T-helper 9 cell (primary cell): Measurements from ENCODE around the gene RBM44.
"Not testable (repeated sequence)": the region's sequence is repeated elsewhere in the genome, so short reads cannot be mapped to it uniquely, and the experiment has no call there.

Experiments used
- DNase-seq: peaks from one replicate; pipeline ENCODE4 v3.0.0-alpha.2; 2020
- total RNA-seq, 2 donors: gene quantifications; one replicate each; lab custom pipeline; 2026; lab: John Stamatoyannopoulos, UW

RBM44 gene, protein sequence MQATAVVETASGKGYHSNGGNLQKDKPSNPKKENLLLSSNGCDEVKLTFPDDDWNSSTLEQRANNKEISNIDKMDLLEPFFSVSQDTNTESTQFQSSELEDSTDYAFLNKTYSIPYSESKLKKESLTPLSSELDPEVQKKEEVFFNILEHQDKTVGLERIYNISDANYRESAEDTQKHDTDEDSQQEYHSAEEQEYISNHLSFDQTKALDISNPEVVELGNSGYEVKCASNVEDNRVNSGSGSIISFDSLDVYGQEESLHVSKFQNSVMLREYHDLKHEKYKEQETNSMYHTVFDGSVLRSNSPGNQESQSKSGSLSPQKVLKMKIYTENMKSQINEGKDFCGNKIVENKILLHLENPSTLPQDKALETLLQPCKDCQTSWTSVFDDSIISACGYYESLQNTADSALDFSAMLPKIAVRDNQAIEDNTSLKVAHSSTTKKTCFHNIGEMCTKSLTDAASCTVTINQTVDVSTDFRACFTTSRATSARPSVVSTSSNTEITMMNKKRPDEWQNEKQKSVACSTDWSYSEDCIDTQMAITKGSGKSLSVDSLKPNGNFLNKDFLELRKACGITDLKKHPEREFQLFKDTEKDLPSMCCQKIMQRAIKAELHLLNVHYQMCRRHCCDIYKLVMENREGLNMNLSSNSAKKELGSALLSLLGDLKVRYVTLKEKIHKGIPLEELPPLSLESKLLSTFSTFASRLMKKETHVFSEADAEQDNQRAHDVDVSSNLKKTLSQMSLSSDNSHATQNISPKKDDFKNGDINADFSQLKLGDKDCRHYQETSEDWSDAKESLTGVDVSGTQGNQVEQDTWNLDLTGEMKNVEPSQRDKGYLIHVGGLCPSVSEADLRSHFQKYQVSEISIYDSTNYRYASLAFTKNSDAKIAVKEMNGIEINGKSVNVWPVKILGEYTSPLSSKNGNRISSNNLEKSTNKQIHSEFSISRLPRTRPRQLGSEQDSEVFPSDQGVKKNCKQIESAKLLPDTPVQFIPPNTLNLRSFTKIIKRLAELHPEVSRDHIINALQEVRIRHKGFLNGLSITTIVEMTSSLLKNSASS
- 5.3 to 6.0 reads per million in 2 donors for total RNA-seq

DNA sequence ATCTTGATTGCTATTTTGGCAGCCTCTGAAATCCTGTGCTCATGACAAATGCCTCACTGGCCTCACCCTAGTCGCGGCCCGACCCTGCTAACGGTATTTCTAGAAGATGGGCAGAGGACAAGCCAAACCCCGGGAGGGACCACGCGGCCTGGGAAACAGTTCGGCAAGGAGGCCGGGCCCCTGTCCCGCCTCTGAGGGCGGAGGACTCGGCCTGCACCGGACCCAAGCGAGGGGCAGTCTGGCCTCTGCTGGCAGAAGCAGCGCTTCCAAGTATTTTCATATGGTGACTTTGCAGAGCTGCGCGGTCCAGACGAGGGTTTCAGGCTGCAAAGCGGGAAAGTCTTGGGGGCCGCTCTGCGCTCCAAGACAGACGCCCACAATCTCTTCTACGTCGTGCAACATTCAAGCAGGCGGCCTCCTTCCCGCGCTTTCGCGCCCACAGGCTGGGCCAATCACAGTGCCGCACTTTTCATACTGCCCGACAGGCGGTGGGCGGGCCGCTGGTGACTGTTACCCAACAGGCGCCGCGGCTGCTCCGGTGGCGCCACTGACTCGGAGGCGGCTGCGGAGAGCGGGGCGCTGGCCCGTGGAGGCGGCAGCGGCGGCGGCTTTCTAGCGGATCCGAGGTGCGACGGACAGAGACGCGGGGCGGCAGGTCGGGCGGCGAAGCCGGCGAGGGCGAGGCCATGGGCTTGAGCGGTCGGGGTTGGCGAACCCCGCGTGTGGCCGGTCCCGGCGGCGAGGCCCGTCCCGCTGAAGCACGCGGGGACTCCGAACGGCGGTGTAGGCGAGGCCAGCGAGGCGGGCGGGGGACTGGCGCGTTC is at the start of gene RBM44:
RBM44 (plus strand) TSS at position 544 of the 824 bp plus-strand sequence. CDS start 14,831 bp downstream, outside the sequence.
- DNase-seq, result no peak

DNA sequence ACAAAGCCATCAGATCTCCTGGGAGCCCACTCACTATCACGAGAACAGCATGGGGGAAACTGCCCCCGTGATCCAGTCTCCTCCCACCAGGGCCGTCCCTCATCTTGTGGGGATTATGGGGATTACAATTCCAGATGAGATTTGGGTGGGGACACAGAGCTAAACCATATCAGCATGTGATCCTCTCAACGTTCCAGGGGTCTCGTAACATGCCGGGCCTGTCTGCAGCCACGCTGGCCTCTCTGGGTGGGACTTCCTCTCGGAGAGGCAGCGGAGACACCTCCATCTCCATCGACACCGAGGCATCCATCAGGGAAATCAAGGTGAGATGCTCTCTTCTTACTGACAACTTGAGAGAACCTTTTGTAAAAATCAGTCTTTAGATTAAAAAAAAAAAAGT is 49.6 kb upstream of the RBM44 start:
- no peak for DNase-seq

DNA sequence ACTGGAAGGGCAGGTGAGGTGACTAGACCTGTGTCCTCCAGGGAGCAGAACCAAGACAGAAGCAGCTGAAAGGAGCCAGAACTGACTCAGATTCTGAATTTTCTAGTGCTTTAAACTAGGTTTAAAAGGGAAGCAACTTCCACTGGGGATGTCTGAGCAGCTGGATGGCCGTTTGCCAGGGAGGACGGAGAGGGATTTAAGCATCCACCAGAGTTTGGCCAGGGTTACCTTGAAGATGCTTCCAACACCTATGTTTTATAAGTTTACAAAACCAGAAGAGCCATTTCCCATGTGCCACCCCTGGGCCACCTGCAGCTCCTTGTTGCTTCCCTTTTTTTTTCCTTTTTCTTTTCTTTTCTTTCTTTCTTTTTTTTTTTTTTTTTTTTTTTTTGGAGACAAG is 48.6 kb upstream of the RBM44 start:
- no peak for DNase-seq

DNA sequence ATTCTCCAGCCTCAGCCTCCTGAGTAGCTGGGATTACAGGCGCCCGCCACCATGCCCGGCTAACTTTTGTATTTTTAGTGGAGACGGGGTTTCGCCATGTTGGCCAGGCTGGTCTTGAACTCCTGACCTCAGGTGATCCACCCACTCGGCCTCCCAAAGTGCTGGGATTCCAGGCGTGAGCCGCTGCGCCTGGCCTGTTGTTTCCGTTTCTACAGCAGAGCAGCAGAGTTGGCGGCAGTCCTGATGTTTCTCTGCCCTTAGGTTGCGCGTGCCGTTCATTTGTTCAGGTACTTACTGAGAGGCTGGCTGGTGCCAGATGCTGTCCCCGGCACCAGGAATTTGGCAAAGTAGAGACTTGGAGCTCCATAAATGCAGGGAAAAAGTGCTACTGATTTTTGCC is 48.1 kb upstream of the RBM44 start:
- DNase-seq, result not testable (repeated sequence)

DNA sequence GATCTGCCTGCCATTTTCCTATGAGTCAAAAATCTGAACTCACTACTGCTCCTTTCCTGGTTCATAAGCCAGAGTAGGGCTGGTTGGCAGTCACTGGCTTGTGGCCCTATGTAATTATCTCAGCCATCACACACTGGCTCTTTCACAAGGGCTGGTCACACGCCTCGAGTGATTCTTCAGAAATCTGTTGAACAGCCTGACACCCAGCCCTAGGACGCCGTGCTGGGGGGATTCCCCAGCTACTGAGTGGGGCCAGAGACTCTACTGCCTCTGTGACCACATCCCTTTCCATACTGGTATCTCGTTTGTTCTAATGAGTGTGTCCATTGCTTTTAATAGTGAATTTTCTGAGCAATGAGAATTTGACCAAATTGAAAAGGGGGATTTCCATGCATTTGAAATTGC is 45.8 kb upstream of the RBM44 start:
- no peak for DNase-seq

DNA sequence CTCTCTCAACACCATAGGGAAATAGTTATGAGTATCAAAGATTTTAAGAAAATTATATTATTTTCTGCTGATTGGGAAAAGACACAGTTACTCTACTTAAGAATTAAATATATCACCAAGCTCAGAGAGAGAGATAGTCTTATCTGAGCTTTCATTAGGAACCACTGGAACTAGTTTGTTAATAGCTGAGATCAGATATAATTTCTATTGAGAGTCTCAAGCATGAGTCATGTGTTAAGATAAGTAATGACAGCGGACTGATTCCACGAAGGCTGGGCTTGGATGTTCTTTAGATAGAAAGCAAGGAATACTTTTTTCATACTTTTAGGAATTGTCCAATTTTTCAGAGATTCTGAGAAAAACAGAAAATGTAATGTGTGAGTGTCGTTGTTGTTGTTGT is 44.4 kb upstream of the RBM44 start:
- DNase-seq, result no peak

DNA sequence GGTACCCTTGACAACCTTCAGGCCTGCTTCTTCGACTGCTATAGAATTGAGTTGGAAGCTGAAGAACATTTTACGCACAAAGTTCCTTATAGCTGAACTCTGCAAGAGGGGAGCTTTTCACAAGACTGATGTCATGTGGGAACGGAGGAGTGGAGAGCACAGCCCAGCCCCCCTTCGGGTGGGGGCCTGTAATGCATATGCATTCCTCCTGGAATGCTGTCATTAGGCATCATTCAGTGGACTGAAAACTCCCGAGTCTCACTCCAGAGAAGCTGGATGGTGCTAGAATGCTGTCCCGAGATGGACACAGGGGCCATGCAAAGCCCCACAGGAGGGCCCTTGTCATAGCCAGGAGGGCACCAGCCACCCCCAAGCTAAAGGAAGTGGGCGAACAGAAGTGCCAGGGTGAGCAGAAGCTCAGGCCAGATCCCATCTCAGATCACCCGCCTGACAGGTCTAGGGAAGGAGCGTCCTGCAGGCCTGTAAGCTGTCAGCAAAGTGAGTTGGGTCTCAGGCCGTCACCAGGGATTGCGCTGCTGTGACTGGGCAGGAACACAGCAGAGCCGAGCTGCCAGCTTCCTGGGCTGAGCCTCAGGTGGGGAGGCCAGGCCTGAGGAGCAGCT is 43.8 kb upstream of the RBM44 start:
- no peak for DNase-seq

DNA sequence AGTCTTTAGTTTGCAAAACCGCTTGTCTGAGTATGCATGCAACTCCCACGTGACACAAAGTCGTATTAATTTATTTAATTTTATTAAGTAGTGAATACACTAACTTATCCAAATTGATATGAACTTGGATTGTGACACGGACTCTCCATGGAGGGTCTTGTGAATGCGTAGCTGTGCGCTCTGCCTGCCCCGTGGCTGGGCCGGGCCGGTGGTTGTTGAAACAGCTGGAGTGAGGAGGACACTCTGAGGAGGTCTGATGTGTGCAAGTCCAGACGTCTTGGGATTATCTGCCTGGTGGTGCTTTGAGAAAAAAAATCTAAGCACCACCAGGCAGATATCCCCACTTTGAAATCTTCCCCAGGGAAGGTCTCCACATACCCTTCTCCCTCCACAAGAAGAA is 41.0 kb upstream of the RBM44 start:
- DNase-seq, result no peak

DNA sequence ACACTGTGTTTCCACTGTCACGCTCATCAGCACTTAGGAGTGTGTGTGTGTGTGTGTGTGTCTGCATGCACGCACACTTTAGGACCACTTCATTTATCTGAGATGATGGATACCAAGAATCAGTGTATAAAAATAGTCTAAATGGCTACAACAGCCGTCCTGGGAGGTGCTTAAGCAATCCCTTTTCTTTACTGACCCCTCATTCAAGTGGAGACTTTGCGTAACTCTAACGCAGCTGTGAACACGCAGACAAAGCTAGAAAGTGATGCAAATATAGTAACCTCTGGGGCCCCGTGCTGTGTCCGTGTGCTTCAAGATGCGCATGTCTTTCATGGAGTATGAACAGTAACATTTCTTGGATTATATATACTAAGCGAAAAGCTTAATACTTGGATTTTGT is 40.4 kb upstream of the RBM44 start:
- DNase-seq, result no peak

DNA sequence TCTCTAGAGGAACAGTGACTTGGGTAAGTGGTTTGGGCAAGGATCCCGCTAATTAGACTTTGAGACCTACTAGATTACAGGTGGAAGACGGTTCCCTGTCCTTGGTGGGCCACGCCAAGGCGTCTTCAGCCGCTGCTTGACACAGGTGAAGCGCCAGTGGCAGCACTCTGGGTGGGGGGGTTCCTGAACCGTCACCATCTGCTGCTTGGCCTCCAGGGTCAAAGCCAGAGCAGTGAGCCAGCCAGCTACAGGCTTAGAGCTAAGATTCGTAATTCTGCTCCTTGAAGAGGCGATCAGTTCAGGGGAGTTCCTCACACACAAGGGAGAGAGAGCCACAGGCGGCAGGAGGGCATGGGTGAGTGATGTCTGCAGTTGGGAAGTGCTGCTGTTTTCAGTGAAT is 39.4 kb upstream of the RBM44 start:
- DNase-seq, result no peak

DNA sequence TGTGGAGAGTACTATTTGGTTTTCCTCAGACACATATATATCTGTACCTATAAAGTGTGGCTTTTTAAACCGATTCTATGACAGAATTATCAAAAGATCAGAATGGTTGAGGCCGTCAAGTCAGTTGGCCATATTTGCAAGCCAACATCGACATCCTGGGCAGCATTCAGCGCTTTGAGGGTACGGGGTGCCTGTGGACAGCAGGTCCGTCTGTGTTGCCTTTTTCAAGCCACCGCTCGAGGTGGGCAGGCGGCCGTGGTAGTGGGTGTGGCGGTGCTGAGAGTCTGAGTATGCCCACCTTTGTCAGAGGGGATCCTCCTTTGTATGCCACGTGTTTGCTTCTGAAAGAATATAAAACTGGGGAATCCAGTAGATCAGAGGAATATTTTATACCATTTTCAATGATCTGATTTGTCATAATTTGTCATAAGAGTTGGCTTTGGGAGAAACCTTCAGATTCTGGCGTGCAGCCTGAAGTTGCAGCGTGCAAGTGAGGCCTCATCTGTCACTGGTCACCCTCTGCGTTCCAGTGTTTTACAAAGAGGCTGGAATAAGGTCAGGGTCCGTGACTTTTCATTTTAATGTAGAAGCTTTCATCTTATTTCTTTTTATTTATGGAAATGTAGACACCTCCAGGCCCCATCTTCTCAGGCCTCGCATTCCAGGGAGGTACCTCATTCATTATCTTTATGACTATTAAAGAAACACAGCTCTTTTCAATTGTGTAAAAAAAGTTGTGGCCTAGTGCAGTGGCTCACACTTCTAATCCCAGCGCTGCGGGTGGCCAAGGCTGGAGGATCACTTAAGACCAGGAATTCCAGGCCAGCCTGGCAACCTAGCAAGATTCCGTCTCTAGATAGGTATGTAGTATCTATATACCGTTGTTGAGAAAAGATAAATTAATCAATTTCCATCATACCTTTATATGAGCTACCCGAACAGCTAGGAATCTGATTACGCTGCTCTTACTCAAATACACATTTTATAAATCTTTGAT is 37.8 kb upstream of the RBM44 start:
- no peak for DNase-seq

DNA sequence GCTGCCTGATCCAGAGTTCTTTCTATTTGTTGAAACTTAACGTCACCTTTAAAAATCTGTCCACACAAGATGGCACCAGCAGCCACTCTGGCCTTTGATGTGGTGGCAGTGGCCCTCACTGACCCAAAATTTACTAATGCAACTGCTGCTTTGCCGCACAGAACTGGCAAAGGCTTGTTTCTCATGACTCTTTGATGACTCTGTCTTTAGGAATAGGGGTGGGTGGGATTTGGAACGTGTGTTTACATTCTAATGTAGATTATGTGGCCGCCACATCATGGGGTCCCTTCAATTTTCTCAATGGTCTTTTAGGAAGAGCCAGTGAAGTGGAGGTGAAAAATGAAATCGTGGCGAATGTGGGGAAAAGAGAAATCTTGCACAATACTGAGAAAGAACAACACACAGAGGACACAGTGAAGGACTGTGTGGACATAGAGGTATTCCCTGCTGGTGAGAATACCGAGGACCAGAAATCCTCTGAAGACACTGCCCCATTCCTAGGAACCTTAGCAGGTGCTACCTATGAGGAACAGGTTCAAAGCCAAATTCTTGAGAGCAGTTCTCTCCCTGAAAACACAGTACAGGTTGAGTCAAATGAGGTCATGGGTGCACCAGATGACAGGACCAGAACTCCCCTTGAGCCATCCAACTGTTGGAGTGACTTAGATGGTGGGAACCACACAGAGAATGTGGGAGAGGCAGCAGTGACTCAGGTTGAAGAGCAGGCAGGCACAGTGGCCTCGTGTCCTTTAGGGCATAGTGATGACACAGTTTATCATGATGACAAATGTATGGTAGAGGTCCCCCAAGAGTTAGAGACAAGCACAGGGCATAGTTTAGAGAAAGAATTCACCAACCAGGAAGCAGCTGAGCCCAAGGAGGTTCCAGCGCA is 36.0 kb upstream of the RBM44 start:
- DNase-seq, result not testable (repeated sequence)

DNA sequence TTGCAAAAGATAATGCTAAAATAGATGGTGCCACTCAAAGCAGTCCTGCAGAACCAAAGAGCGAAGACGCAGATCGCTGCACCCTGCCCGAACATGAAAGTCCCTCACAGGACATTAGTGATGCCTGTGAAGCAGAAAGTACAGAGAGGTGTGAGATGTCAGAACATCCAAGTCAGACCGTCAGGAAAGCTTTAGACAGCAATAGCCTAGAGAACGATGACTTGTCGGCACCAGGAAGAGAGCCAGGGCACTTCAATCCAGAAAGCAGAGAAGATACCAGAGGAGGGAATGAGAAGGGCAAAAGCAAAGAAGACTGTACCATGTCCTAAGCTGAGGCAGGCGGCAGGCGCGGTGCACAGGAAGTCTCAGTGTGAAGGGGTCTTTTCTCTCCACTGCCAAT is 34.8 kb upstream of the RBM44 start:
- no peak for DNase-seq

DNA sequence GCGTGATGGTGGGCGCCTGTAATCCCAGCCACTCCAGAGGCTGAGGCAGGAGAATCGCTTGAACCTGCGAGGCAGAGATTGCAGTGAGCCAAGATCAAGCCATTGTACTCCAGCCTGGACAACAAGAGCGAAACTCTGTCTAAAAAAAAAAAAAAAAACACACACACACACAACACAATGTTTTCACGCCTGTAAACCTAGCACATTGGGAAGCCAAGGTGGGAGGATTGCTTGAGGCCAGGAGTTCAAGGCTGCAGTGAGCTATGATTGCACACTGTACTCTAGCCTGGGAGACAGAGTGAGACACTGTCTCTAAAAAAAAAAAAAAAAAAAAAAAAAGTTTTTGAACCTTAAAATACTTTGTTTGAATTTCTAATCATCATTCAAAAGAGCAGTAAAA is 33.5 kb upstream of the RBM44 start:
- DNase-seq, result not testable (repeated sequence)

DNA sequence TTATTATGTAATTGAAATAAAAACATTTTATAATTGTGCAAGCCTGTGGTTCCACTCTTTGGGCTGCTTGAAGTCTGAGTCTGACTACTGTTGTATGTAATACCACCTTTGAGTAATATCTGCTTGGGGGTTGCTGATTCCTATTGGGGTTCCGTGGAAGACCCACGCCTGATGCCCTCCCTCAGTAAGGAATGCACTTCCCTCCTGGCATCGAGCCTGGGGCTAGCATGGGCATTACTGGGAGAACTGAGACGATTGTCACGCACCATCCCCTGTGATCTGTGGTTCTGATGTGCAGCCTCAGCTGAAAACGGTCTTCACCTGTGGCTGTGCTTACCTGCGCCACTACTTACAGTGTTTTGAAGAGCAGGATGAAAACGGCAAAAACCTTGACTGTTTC is 32.7 kb upstream of the RBM44 start:
- no peak for DNase-seq

DNA sequence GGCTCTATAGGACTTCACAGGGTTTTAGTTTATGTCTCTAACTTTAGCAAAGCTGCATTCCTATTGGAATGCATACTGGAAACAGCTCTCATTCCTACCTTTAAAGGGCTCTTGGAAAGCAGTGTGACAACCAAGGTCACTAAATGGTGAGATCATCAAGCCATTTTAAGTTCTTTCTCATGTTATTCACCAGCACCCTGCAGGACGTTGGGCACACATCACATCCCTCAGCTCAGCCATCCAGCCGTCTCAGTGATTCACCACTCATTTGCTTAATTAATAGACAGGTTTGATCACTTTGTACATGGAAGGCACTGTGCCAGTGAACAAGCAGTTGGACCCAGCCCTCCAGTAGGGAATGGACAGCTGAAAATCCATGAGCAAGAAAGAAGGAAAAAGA is 32.2 kb upstream of the RBM44 start:
- no peak for DNase-seq

DNA sequence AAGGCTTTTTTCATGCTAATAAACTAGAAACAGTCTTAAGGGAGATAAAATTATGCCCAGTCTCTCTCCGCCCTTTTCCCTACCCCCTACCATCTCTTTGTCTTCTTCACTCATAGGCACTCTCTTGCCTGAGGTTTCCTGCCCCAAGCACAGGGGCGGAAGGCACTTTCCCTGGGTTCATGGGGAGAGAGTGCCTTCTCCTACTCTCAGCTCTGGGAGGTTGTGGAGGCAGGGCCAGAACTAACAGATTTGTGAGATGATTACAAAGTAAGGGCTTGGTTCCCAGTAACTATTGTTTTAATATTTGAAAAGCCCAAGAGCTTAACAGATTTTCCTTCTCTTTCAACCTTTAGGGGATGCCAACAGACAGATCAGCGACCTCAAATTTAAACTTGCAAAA is 26.1 kb upstream of the RBM44 start:
- DNase-seq, result no peak

DNA sequence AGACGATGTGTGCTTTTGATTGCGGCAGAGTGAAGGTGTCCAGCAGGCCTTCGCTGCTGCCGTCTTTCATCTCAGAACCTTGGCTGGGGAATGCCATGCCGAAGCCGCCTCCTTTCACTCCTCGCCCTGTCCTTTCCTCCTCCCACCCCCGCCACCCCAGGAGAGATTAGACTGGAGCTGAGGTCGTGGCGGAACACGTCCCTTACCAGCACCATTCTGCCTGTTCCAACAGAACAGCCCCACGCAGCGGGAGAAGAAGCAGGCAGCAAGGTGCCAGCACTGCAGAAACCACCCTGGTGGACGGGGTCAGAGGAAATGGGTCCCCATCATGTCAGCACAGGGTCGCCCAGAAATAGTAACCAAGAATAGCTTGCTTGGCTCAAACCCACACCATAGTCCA is 24.8 kb upstream of the RBM44 start:
- no peak for DNase-seq

DNA sequence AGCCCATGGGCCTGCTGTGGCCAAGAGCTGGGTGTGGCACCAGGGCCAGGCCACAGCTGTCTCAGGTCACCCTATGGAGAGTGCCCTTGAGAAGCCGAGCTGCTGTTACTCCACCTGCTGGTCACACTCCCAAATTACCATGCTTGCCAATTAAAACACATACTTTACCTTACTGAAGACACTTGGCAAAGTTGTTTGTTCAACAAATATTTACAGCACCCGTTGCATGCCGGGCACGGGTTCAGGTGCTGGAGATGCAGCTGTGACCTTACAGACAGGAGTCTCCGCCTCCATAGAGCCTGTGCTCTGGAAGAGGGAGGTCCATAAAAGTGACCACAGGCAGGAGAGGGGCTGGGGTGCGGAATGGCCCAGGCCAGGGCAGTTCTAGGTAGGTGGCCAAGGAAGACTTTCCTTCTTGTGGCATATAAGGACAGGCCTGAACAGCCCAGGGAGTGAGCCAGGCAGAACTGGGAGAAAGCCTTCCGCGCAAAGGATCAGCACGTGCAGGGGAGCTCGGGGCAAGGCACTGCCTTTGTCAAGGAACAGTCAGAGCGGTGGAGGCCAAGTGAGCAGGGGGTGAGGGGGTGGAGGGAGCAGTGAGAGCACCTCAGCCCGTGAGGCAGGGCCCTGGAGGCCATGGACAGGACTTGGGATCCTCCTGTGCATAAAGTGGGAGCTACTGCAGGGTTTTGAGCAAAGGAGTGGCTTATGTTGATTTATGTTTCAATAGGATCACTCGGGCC is 23.6 kb upstream of the RBM44 start:
- peak; percentile 17 for DNase-seq
